ENCODE data around the gene SLC22A1. TPM values are rescaled to one million over a fixed set of nuclear protein-coding genes. Genes with fewer than 3 reads are reported as not detected.

SLC22A1 gene
- total and polyA plus RNA-seq, 2 of the 13 experiments (the other 11 are each of a cell fraction or from before 2014, with no cell fraction given): 0.80 to 0.87 TPM

GRCh38 chr6:160167604-160168399, 46.2 kb downstream of the SLC22A1 start:
- H3K9ac ChIP-seq (ENCODE audit: insufficient read depth, low read depth, low read length): no peak overlapping the region
- intact Hi-C loops (cut with micrococcal nuclease; ENCODE audit: unreplicated experiment): no loop called here
- ATAC-seq (no peak), FAIRE-seq (no peak), DNase-seq (ENCODE audit: low spot score) (no peak)
- H3K4me3 ChIP-seq (replicated peaks in 1 of 3; ENCODE audit: insufficient read depth in 1 of 3, low read depth in 2 of 3, low read length in 3 of 3): no peak overlapping the region
- H2AFZ ChIP-seq (ENCODE audit: low read length): no peak overlapping the region
- no peak overlapping the region for H3K4me2 ChIP-seq (ENCODE audit: low read depth, low read length)
- in situ Hi-C loops (cut with HindIII; ENCODE audit: extremely low pct_ligation_motif_present, low pct_unique_long_range_greater_than_20kb): no loop called here
- no peaks in the 10 kb centered on the region for H3K9me3 ChIP-seq (ENCODE audit: low read length)
- BruUV-seq (replicated peaks): no TSS peak
- 65% methylated on average over 7 of the region's 7 CpGs for WGBS (ENCODE audit: low lambda C conversion rate)
- TF ChIP-seq PRDM15 (CRISPR knock-in tag; IDR thresholded peaks at IDR 0.05): no peak
- no peak for TF ChIP-seq SETDB1 (CRISPR knock-in tag; IDR thresholded peaks at IDR 0.05; ENCODE audit: borderline replicate concordance)
- ChIA-PET CTCF (ENCODE audit: low intra/inter-chr PET ratio, low total read pairs) (no interaction called here), POLR2A (no interaction called here)
- H3K27me3 ChIP-seq (ENCODE audit: control insufficient read depth in 1 of 2, insufficient read depth in 2 of 2, low read length in 2 of 2): no peaks in the 10 kb centered on the region
- no peaks in the 10 kb centered on the region for H3K79me2 ChIP-seq (ENCODE audit: insufficient read depth, low read length)
- H3K27ac ChIP-seq (ENCODE audit: extremely low read length, insufficient read depth, low read length): no peak overlapping the region
- H3K36me3 ChIP-seq (replicated peaks in 1 of 2; ENCODE audit: control insufficient read depth in 1 of 2, insufficient read depth in 2 of 2, low read length in 2 of 2): no peaks in the 10 kb centered on the region
- no peaks in the 10 kb centered on the region for H4K20me1 ChIP-seq (ENCODE audit: insufficient read depth, low read length)
- peaks cover 10% of the 10 kb centered on the region for H3K4me1 ChIP-seq (ENCODE audit: insufficient read depth, low read length)

All from HepG2 (cell line).